OCI-LY7 (cell line): ENCODE data around the gene PCBP3.

Experiments
- CTCF ChIP-seq: fragments of 200-600 bp; sonication (generic); conservative IDR thresholded peaks from 2 replicates; pipeline ENCODE4 v1.5.1; 2014; ENCODE audit warnings: mild to moderate bottlenecking, antibody characterized with exemption, low read length, moderate library complexity, mixed read lengths
- EZH2phosphoT487 ChIP-seq: fragments of 200-600 bp; sonication (generic); IDR thresholded peaks from 2 replicates; pipeline ENCODE4 v1.6.1; 2018; ENCODE audit warnings: low read depth, borderline replicate concordance, mild to moderate bottlenecking, mixed run types, antibody characterized with exemption, low read length, moderate library complexity, mixed read lengths

- TF ChIP-seq CTCF (no peak), EZH2phosphoT487 (no peak)
These were observed 36.3 kb upstream of the PCBP3 start for GRCh38 chr21:45607021-45607908.
